HEK293 (cell line): ENCODE results near the gene SLC19A1.

Experiments used
- CTCF ChIA-PET: fragments of 350-600 bp; formaldehyde crosslinking; extraction: SDS; loops from one replicate; lab custom pipeline; 2021; ENCODE audit warnings: antibody characterized with exemption; lab: Yijun Ruan, JAX
- POLR2A ChIA-PET: fragments of 300-600 bp; formaldehyde crosslinking; extraction: SDS; loops from one replicate; lab custom pipeline; 2020; ENCODE audit warnings: antibody characterized with exemption, inconsistent platforms; lab: Yijun Ruan, JAX
- H3K27ac ChIP-seq: fragments of 200-500 bp; sonication (Bioruptor generic); 2 replicates; pipeline ENCODE4 v1.5.1; 2014; ENCODE audit warnings: low read depth, low read length, control low read depth, inconsistent platforms; ENCODE audit errors: extremely low read depth
- H3K36me3 ChIP-seq, 2 experiments: fragments of 200-500 bp in 1 of 2; sonication (Bioruptor generic) in 1 of 2; 1 replicate in 1 of 2; 2 replicates in 1 of 2; pipeline ENCODE4 v1.5.1; 2014 to 2017; ENCODE audit warnings: inconsistent platforms in 2 of 2, low read length in 2 of 2; ENCODE audit not compliant: control insufficient read depth in 2 of 2, insufficient read depth in 1 of 2
- H3K4me1 ChIP-seq: fragments of 200-500 bp; sonication (Bioruptor generic); 2 replicates; pipeline ENCODE4 v1.5.1; 2014; ENCODE audit warnings: mild to moderate bottlenecking, low read length, inconsistent platforms; ENCODE audit not compliant: control insufficient read depth, insufficient read depth
- H3K4me3 ChIP-seq: 2 replicates; pipeline ENCODE4 v1.5.1; 2011; ENCODE audit warnings: low read depth, mild to moderate bottlenecking, control low read depth, low read length, moderate library complexity
- H3K9me3 ChIP-seq: fragments of 200-500 bp; sonication (Bioruptor generic); 2 replicates; pipeline ENCODE4 v1.5.1; 2014; ENCODE audit warnings: low read depth, low read length, inconsistent platforms; ENCODE audit not compliant: control insufficient read depth, insufficient read depth
- FEZF1 ChIP-seq: fragments of 450-650 bp; formaldehyde crosslinking; IDR thresholded peaks from 2 replicates; pipeline ENCODE4 v1.5.1; 2016; ENCODE audit warnings: missing biosample characterization, missing genetic modification characterization
- GLI2 ChIP-seq: fragments of 450-650 bp; formaldehyde crosslinking; IDR thresholded peaks from 2 replicates; pipeline ENCODE4; 2017; ENCODE audit warnings: missing biosample characterization, missing genetic modification characterization, low read depth, borderline replicate concordance
- KLF16 ChIP-seq: fragments of 450-650 bp; formaldehyde crosslinking; IDR thresholded peaks from 2 replicates; pipeline ENCODE4 v1.5.1; 2017; ENCODE audit warnings: missing biosample characterization, missing genetic modification characterization
- PRDM10 ChIP-seq: fragments of 450-650 bp; formaldehyde crosslinking; IDR thresholded peaks from 2 replicates; pipeline ENCODE4 v1.5.1; 2016; ENCODE audit warnings: missing biosample characterization, missing genetic modification characterization
- SP2 ChIP-seq: fragments of 450-650 bp; formaldehyde crosslinking; IDR thresholded peaks from 2 replicates; pipeline ENCODE4 v1.5.1; 2016; ENCODE audit warnings: missing biosample characterization, missing genetic modification characterization
- WT1 ChIP-seq: fragments of 450-650 bp; formaldehyde crosslinking; IDR thresholded peaks from 2 replicates; pipeline ENCODE4 v1.5.1; 2016; ENCODE audit warnings: missing biosample characterization, missing genetic modification characterization
- ZBTB20 ChIP-seq: fragments of 450-650 bp; formaldehyde crosslinking; IDR thresholded peaks from 2 replicates; pipeline ENCODE4 v1.5.1; 2016; ENCODE audit warnings: missing biosample characterization, missing genetic modification characterization
- ZNF248 ChIP-seq: fragments of 450-650 bp; formaldehyde crosslinking; IDR thresholded peaks from 2 replicates; pipeline ENCODE4 v1.5.1; 2017; ENCODE audit warnings: missing biosample characterization, missing genetic modification characterization
- ZNF274 ChIP-seq, 2 experiments: fragments of 200-500 bp in 1 of 2; fragments of 450-650 bp in 1 of 2; sonication (Bioruptor generic) in 1 of 2; formaldehyde crosslinking in 1 of 2; IDR thresholded peaks; 2 replicates each; pipeline versions ENCODE4 v1.5.1 to v1.6.1; 2014 to 2016; ENCODE audit warnings: borderline replicate concordance in 1 of 2, inconsistent platforms in 1 of 2, low read length in 1 of 2, missing biosample characterization in 1 of 2, missing genetic modification characterization in 1 of 2
- ZNF280D ChIP-seq: fragments of 450-650 bp; formaldehyde crosslinking; IDR thresholded peaks from 2 replicates; pipeline ENCODE4 v1.5.1; 2016; ENCODE audit warnings: missing biosample characterization, missing genetic modification characterization
- ZNF311 ChIP-seq: fragments of 450-650 bp; formaldehyde crosslinking; IDR thresholded peaks from 2 replicates; pipeline ENCODE4 v1.5.1; 2017; ENCODE audit warnings: missing biosample characterization, missing genetic modification characterization, borderline replicate concordance
- ZNF473 ChIP-seq: fragments of 450-650 bp; formaldehyde crosslinking; IDR thresholded peaks from 2 replicates; pipeline ENCODE4 v1.5.1; 2017; ENCODE audit warnings: missing biosample characterization, missing genetic modification characterization
- ZNF776 ChIP-seq: fragments of 450-650 bp; formaldehyde crosslinking; IDR thresholded peaks from 2 replicates; pipeline ENCODE4 v1.5.0; 2017; ENCODE audit warnings: missing biosample characterization, missing genetic modification characterization, borderline replicate concordance
- TF ChIP-seq, protein P1 (sequence below): fragments of 450-650 bp; formaldehyde crosslinking; IDR thresholded peaks from 2 replicates; pipeline ENCODE4 v1.5.1; 2016; ENCODE audit warnings: missing biosample characterization, missing genetic modification characterization
- TF ChIP-seq, protein P2 (sequence below): fragments of 450-650 bp; formaldehyde crosslinking; IDR thresholded peaks from 2 replicates; pipeline ENCODE4 v1.5.1; 2017; ENCODE audit warnings: missing biosample characterization, missing genetic modification characterization
- TF ChIP-seq, protein P3 (sequence below): fragments of 450-650 bp; formaldehyde crosslinking; IDR thresholded peaks from 2 replicates; pipeline ENCODE4 v1.5.1; 2016; ENCODE audit warnings: missing biosample characterization, missing genetic modification characterization, low read depth
- TF ChIP-seq, protein P4 (sequence below): fragments of 450-650 bp; formaldehyde crosslinking; optimal IDR thresholded peaks from 2 replicates; pipeline ENCODE3; 2016; ENCODE audit warnings: missing biosample characterization, mild to moderate bottlenecking, missing genetic modification characterization

SLC19A1 gene

DNA sequence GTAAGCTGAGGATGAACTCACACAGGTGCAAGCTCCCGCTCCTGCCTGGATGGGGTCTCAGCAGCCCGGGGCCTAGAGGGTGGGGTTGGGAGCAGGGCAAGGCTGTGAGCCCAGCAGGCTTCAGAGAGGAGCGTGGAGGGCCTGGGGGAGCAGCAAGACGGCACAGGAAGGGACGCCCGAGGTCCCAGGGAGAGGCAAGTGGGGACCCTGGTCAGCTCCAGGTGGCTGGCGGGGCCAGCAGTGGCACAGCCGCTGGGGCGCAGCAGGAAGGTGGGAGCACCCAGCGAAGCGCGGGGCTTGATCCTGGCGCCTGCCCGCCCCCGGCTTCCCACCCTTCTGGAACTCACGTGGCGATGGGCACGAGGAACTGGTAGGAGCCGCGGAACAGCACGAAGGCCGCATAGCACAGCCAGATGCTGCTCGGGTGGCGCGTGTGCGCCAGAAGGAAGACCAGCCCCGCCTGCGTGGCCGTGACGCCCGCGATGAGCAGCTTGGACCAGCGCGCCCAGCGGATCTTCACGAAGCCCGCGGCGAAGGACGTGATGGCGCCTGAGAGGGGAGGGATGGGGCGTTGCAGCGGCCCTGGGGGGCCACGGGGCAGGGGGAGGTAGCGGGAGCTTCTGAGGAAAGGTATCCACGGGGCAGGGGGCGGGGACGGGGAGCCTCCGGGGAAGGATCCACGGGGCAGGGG lies 11.7 kb downstream of the SLC19A1 start:
- Histone ChIP-seq H3K27ac (no peak overlapping the region), H3K9me3 (no peaks in the 10 kb centered on the region), H3K4me1 (no peaks in the 10 kb centered on the region), H3K36me3 (peaks cover 17 to 79% of the 10 kb centered on the region in 2 experiments; a peak in 2 of 3 replicates), H3K4me3 (no peak overlapping the region)
- TF ChIP-seq, protein P1, sequence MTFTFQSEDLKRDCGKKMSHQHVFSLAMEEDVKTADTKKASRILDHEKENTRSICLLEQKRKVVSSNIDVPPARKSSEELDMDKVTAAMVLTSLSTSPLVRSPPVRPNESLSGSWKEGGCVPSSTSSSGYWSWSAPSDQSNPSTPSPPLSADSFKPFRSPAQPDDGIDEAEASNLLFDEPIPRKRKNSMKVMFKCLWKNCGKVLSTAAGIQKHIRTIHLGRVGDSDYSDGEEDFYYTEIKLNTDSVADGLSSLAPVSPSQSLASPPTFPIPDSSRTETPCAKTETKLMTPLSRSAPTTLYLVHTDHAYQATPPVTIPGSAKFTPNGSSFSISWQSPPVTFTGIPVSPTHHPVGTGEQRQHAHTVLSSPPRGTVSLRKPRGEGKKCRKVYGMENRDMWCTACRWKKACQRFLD (tag by site-specific recombination), result no peak
- TF ChIP-seq PRDM10 (tag by site-specific recombination) (no peak), SP2 (no peak), ZNF248 (tag by site-specific recombination) (no peak), KLF16 (tag by site-specific recombination) (no peak)
- TF ChIP-seq, protein P2, sequence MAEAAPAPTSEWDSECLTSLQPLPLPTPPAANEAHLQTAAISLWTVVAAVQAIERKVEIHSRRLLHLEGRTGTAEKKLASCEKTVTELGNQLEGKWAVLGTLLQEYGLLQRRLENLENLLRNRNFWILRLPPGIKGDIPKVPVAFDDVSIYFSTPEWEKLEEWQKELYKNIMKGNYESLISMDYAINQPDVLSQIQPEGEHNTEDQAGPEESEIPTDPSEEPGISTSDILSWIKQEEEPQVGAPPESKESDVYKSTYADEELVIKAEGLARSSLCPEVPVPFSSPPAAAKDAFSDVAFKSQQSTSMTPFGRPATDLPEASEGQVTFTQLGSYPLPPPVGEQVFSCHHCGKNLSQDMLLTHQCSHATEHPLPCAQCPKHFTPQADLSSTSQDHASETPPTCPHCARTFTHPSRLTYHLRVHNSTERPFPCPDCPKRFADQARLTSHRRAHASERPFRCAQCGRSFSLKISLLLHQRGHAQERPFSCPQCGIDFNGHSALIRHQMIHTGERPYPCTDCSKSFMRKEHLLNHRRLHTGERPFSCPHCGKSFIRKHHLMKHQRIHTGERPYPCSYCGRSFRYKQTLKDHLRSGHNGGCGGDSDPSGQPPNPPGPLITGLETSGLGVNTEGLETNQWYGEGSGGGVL (tag by site-specific recombination), result no peak
- POLR2A ChIA-PET, result no interaction called here
- CTCF ChIA-PET, result no interaction called here

- H3K4me1 ChIP-seq, result no peaks in the 10 kb centered on the region
- no peak overlapping the region for H3K27ac ChIP-seq
- peaks cover 17 to 80% of the 10 kb centered on the region in 2 experiments; a peak in 2 of 3 replicates for H3K36me3 ChIP-seq
- CTCF ChIA-PET, result interaction anchor here (0.6 kb wide), 1 partner anchor 10 kb away, joined by 3 read pairs; no protein-coding TSS in a partner anchor
- POLR2A ChIA-PET, result no interaction called here
- no peaks in the 10 kb centered on the region for H3K9me3 ChIP-seq
- H3K4me3 ChIP-seq, result no peak overlapping the region
- TF ChIP-seq ZNF311 (tag by site-specific recombination) (peak; percentile 52; the same call in 1 of the 2 replicates), ZNF473 (tag by site-specific recombination) (peak; percentile 64; the same call in 1 of the 2 replicates), ZNF280D (tag by site-specific recombination) (no peak), FEZF1 (tag by site-specific recombination) (no peak), GLI2 (tag by site-specific recombination) (no peak), WT1 (tag by site-specific recombination) (no peak), ZNF776 (tag by site-specific recombination) (0 out of 2 replicates have a peak, but pooled peaks have one; percentile 17), ZNF274 (IDR thresholded peaks at IDR 0.05; ENCODE audit: low read length) (no peak), ZNF274 (tag by site-specific recombination; IDR thresholded peaks at IDR 0.05; ENCODE audit: borderline replicate concordance) (peak; percentile 39; the same call in 1 of the 2 replicates), ZBTB20 (tag by site-specific recombination) (0 out of 2 replicates have a peak, but pooled peaks have one; percentile 28)
- TF ChIP-seq, protein P3, sequence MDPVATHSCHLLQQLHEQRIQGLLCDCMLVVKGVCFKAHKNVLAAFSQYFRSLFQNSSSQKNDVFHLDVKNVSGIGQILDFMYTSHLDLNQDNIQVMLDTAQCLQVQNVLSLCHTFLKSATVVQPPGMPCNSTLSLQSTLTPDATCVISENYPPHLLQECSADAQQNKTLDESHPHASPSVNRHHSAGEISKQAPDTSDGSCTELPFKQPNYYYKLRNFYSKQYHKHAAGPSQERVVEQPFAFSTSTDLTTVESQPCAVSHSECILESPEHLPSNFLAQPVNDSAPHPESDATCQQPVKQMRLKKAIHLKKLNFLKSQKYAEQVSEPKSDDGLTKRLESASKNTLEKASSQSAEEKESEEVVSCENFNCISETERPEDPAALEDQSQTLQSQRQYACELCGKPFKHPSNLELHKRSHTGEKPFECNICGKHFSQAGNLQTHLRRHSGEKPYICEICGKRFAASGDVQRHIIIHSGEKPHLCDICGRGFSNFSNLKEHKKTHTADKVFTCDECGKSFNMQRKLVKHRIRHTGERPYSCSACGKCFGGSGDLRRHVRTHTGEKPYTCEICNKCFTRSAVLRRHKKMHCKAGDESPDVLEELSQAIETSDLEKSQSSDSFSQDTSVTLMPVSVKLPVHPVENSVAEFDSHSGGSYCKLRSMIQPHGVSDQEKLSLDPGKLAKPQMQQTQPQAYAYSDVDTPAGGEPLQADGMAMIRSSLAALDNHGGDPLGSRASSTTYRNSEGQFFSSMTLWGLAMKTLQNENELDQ, result no peak
- TF ChIP-seq, protein P4, sequence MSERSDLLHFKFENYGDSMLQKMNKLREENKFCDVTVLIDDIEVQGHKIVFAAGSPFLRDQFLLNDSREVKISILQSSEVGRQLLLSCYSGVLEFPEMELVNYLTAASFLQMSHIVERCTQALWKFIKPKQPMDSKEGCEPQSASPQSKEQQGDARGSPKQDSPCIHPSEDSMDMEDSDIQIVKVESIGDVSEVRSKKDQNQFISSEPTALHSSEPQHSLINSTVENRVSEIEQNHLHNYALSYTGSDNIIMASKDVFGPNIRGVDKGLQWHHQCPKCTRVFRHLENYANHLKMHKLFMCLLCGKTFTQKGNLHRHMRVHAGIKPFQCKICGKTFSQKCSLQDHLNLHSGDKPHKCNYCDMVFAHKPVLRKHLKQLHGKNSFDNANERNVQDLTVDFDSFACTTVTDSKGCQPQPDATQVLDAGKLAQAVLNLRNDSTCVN (tag by site-specific recombination), result no peak
Measured at GRCh38 chr21:45529785-45530422, 12.3 kb downstream of the SLC19A1 start.
